Measurements from ENCODE around the gene SESTD1.
"Not testable (repeated sequence)": the region's sequence is repeated elsewhere in the genome, so short reads cannot be mapped to it uniquely, and the experiment has no call there.

SESTD1 gene

GRCh38 chr2:179268277-179268925 is 3.8 kb upstream of the SESTD1 start:
- peak; percentile 49 for DNase-seq (ENCODE audit: low spot score)

DNA sequence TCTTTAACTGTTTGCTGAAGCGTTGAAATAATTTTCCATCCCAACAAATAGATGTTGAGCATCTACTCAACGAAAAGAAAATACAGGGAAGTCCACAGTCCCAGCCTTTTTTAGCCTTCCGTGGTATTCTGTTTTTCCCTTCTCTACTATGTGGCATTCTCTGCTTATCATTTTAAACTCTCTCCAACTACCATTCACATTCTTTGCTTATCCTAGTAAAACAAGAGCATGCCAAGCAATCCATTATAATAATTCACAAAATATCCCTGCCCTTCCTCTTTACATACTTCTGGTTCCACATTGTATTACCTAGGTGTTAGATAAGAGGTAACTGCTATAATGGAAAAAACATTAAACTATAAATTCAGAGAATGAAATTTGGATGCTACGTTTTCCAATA is 1.6 kb upstream of the SESTD1 start:
- DNase-seq (ENCODE audit: low spot score): no peak

DNA sequence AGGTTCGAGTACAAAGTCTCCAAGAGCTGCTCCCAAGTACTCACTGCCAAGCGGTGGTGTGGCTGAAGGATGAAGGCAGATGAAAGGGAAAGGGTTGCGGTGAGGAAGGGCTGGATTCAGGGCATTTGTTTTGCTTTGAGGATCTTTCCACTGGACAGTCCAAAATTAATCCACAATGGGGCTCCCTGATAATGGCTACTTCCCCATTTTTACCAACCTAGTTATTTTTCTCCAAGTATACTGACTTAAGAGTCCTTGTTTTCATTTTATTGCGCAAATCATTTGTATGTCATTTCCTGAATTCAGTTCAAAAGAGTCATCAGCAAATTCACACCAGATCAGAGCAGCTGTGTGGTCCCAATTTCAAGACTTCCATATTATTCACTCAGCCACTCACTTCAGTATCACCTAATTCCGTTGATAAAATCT is 464 bp upstream of the SESTD1 start:
- peak; percentile 38 for DNase-seq (ENCODE audit: low spot score)

GRCh38 chr2:179263446-179264367 is 925 bp downstream of the SESTD1 start:
- peak; percentile 34 for DNase-seq (ENCODE audit: low spot score)

- DNase-seq (ENCODE audit: low spot score): peak; percentile 20
These were observed 1.6 kb downstream of the SESTD1 start for GRCh38 chr2:179263015-179263414.

DNA sequence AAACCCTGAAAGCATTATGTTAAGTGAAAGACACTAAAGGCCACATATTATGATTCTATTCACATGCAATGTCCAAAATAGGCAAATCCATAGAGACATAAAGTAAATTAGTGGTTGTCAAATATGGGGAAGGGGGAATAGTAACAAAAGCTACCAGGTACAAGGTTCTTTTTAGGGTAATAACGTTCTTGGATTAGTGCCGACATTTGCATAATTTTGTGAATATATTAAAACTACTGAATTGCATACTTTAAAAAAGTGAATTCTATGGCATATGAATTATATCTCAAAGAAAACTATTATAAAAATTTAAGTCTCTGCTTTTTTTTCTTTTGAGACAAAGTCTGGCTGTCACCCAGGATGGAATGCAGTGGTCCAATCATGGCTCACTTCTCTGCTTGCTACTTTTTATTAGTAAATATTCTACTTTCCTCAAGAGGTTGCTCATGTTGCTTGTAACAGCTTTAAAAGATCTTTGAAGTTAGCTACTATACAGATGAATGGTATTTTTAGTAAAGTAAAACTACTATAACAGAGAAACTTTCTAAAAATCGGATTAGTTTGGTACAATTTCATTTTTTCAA is 2.5 kb downstream of the SESTD1 start:
- DNase-seq (ENCODE audit: low spot score): no peak

- no peak for DNase-seq (ENCODE audit: low spot score)
These were observed 3.3 kb downstream of the SESTD1 start for GRCh38 chr2:179261151-179261825.

DNA sequence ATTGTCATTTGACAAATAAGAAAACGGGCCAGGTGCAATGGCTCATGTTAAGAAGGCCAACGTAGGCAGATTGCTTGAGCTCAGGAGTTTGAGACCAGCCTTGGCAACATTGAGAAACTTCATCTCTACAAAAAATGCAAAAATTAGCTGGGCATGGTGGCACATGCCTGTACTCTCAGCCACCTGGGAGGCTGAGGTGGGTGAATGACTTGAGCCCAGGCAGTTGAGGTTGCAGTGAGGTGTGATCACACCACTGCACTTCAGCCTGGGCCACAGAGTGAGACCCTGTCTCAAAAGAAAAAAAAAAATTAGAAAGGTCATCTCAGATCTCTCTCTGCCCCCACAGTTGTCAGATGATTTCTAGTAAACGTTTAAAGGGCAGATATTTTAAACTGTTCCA is 4.4 kb downstream of the SESTD1 start:
- DNase-seq (ENCODE audit: low spot score): no peak

DNA sequence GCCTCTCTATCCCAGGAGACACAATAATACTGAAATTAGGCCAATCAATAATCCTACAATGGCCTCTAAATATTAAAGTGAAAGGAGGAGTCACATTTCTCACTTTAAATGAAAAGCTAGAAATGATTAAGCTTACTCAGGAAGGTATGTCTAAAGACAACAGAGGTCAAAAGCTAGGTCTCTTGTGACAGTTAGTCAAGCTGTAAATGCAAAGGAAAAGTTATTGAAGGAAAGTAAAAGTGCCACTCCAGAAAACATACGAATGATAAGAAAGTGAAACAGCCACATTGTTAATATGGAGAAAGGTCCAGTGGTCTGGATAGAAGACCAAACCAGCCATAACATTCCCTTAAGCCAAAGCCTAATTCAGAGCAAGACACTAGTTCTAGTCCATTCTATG is 9.5 kb downstream of the SESTD1 start:
- DNase-seq (ENCODE audit: low spot score): no peak

- DNase-seq (ENCODE audit: low spot score): no peak
These were observed 11.4 kb downstream of the SESTD1 start for GRCh38 chr2:179253226-179253625.

DNA sequence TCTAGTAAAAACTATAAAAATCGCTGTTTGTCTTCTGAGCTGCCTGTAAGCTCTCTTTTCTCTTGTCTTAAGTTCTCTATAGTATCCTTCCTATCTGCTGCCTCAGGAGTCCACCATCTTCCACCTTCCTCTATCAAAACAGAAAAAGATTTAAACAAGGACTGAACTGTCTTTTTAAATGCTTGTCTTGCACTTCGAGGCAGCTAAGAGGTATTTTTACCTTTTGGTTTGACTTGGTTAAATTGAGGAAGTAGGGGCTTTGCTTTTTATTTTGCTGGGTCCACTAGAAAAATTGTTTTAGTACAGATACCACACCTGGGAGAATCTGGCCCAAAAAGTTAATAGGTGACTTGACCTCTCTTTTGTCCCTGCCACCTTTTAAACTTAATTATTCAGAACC is 12.2 kb downstream of the SESTD1 start:
- DNase-seq (ENCODE audit: low spot score): no peak

DNA sequence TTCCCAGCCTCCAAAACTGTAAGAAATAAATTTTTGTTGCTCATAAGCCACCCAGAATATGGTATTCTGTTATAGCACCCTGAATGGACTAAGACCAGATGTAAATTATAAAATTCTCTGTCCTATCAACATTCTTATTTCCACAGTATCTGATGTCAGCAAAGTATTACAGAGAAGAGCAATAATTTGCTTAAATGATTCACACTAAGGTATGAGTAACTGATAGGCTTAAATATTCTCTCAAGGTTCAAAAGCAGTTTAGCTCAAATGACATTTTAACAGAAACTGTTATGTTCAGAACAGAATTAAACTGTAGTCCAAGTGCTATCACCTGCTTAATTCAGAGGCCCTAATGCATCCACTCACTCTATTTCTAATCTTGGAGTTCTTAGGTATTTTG is 12.8 kb downstream of the SESTD1 start:
- DNase-seq (ENCODE audit: low spot score): peak; percentile 15

DNA sequence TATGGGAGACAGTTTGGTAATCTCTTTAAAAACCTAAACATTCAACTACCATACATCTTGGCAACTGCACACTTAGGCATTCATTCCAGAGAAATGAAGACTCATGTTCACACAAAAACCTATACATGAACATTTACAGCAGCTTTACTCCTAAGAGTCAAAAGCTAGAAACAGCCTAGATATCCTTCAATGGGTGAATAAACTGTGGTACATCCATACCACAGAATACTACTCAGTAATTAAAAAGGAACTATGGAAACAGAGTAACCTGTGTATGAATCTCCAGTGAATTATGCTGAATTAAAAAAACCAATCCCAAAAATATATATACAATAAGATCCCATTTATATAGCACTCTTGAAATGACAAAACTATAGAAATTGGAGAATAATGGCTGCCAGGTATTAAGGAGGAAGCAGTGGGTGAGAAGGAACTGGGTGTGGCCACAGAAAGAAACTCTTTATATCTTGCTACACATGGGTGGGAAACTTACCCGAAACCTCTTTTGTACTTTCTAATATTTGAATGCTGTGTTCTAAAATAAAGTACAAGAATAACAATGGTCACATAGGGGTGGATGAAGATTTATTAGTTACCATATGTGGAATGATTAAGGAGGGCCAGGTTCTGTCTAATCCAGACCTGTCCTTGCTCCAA is 13.7 kb downstream of the SESTD1 start:
- DNase-seq (ENCODE audit: low spot score): no peak

GRCh38 chr2:179250095-179250494 is 14.5 kb downstream of the SESTD1 start:
- no peak for DNase-seq (ENCODE audit: low spot score)

GRCh38 chr2:179248024-179248348 is 16.6 kb downstream of the SESTD1 start:
- no peak for DNase-seq (ENCODE audit: low spot score)

- no peak for DNase-seq (ENCODE audit: low spot score)
These were observed 17.2 kb downstream of the SESTD1 start for GRCh38 chr2:179247318-179248023.

GRCh38 chr2:179245843-179246242 is 18.8 kb downstream of the SESTD1 start:
- not testable (repeated sequence) for DNase-seq (ENCODE audit: low spot score)

- no peak for DNase-seq (ENCODE audit: low spot score)
These were observed 21.6 kb downstream of the SESTD1 start for GRCh38 chr2:179243046-179243445.

- no peak for DNase-seq (ENCODE audit: low spot score)
These were observed 23.9 kb downstream of the SESTD1 start for GRCh38 chr2:179240481-179241451.

GRCh38 chr2:179239838-179240237 is 24.8 kb downstream of the SESTD1 start:
- no peak for DNase-seq (ENCODE audit: low spot score)

All from AG08395 (cell line).